IMR-90 (cell line): Measurements from ENCODE around the gene TMEM117. TPM values are rescaled to one million over a fixed set of nuclear protein-coding genes. Genes with fewer than 3 reads are reported as not detected.

ENCODE experiments used
- ATAC-seq: fragments of 200-7000 bp; cut with Tn5 transposase; 2 replicates; pipeline ENCODE4 v1.9.1; 2020; ENCODE audit warnings: low read depth, mild to moderate bottlenecking, moderate library complexity
- BruUV-seq: library from RNA; stranded (reverse); fragments of 400-500 nt; replicated peaks from 2 replicates; lab custom pipeline; 2021; lab: Mats Ljungman, UMichigan
- CTCF ChIA-PET: fragments of 300-600 bp; formaldehyde crosslinking; extraction: SDS; loops from one replicate; lab custom pipeline; 2021; ENCODE audit warnings: antibody characterized with exemption; lab: Yijun Ruan, JAX
- POLR2A ChIA-PET: fragments of 300-600 bp; sonication (Branson Sonifier 250); formaldehyde crosslinking; loops from one replicate; lab custom pipeline; 2022; ENCODE audit warnings: antibody characterized with exemption; ENCODE audit not compliant: unreplicated experiment; lab: Charles Lee
- DNase-seq: peaks from one replicate; pipeline ENCODE4 v3.0.0; 2013
- H2AFZ ChIP-seq: replicated peaks from 2 replicates; pipeline ENCODE3; 2013; ENCODE audit warnings: low read length, mild to moderate bottlenecking; ENCODE audit not compliant: poor library complexity
- H2AK5ac ChIP-seq: 2 replicates; pipeline ENCODE4 v1.6.1; 2013; ENCODE audit warnings: low read depth, low read length, inconsistent platforms
- H2AK9ac ChIP-seq: replicated peaks from 2 replicates; pipeline ENCODE3; 2013; ENCODE audit warnings: mild to moderate bottlenecking, low read depth, low read length, moderate library complexity; ENCODE audit not compliant: poor library complexity
- H2BK120ac ChIP-seq: 2 replicates; pipeline ENCODE4 v1.6.1; 2013; ENCODE audit warnings: low read depth, low read length, inconsistent platforms
- H2BK15ac ChIP-seq: 3 replicates; pipeline ENCODE4 v1.6.1; 2013; ENCODE audit warnings: low read depth, low read length, inconsistent platforms
- H2BK20ac ChIP-seq: 2 replicates; pipeline ENCODE4 v1.6.1; 2013; ENCODE audit warnings: low read depth, mild to moderate bottlenecking, inconsistent platforms, low read length, moderate library complexity
- H2BK5ac ChIP-seq: 2 replicates; pipeline ENCODE4 v1.6.1; 2013; ENCODE audit warnings: mild to moderate bottlenecking, low read depth, low read length, inconsistent platforms; ENCODE audit not compliant: poor library complexity, severe bottlenecking
- H3K14ac ChIP-seq: replicated peaks from 2 replicates; pipeline ENCODE4 v1.6.1; 2013; ENCODE audit warnings: low read depth, low read length, inconsistent platforms
- H3K18ac ChIP-seq: 2 replicates; pipeline ENCODE4 v1.6.1; 2013; ENCODE audit warnings: low read depth, low read length, control low read depth
- H3K23ac ChIP-seq: 2 replicates; pipeline ENCODE4 v1.6.1; 2013; ENCODE audit warnings: low read depth, low read length, inconsistent platforms
- H3K27ac ChIP-seq: 2 replicates; pipeline ENCODE4 v1.5.1; 2013; ENCODE audit warnings: mild to moderate bottlenecking, control low read depth, low read length; ENCODE audit not compliant: insufficient read depth
- H3K27me3 ChIP-seq: 2 replicates; pipeline ENCODE4 v1.6.1; 2013; ENCODE audit warnings: low read length; ENCODE audit not compliant: control insufficient read depth, insufficient read depth
- H3K36me3 ChIP-seq: 2 replicates; pipeline ENCODE4 v1.6.1; 2013; ENCODE audit warnings: low read length, mixed read lengths; ENCODE audit not compliant: control insufficient read depth, insufficient read depth
- H3K4ac ChIP-seq: 2 replicates; pipeline ENCODE4 v1.6.1; 2013; ENCODE audit warnings: low read depth, low read length, inconsistent platforms
- H3K4me1 ChIP-seq: 2 replicates; pipeline ENCODE4 v1.6.1; 2013; ENCODE audit warnings: low read length, mixed read lengths; ENCODE audit not compliant: control insufficient read depth, insufficient read depth
- H3K4me2 ChIP-seq: 2 replicates; pipeline ENCODE4 v1.6.1; 2013; ENCODE audit warnings: low read depth, mild to moderate bottlenecking, control low read depth, low read length, moderate library complexity
- H3K4me3 ChIP-seq: 2 replicates; pipeline ENCODE4 v1.5.1; 2013; ENCODE audit warnings: low read depth, mild to moderate bottlenecking, control low read depth, low read length, moderate library complexity; ENCODE audit not compliant: insufficient read depth
- H3K56ac ChIP-seq: 2 replicates; pipeline ENCODE4 v1.6.1; 2013; ENCODE audit warnings: low read length, inconsistent platforms; ENCODE audit not compliant: insufficient read depth; ENCODE audit errors: extremely low read depth
- H3K79me1 ChIP-seq, 2 experiments: 2 replicates each; pipeline ENCODE4 v1.6.1; 2013; ENCODE audit warnings: low read length in 2 of 2, inconsistent platforms in 1 of 2, low read depth in 1 of 2
- H3K9ac ChIP-seq: 2 replicates; pipeline ENCODE4 v1.6.1; 2013; ENCODE audit warnings: low read depth, low read length, control low read depth
- H3K9me1 ChIP-seq: 2 replicates; pipeline ENCODE4 v1.6.1; 2013; ENCODE audit warnings: low read length, inconsistent platforms; ENCODE audit not compliant: insufficient read depth
- H3K9me3 ChIP-seq: 2 replicates; pipeline ENCODE4 v1.6.1; 2013; ENCODE audit warnings: low read length; ENCODE audit not compliant: control insufficient read depth, insufficient read depth
- H4K20me1 ChIP-seq: 2 replicates; pipeline ENCODE4 v1.6.1; 2013; ENCODE audit warnings: low read length, inconsistent platforms; ENCODE audit not compliant: insufficient read depth
- H4K5ac ChIP-seq: 2 replicates; pipeline ENCODE4 v1.6.1; 2013; ENCODE audit warnings: mild to moderate bottlenecking, low read depth, low read length, control low read depth
- H4K8ac ChIP-seq, 2 experiments: 2 replicates each; pipeline ENCODE4 v1.6.1; 2013; ENCODE audit warnings: low read depth in 2 of 2, low read length in 2 of 2, control low read depth in 1 of 2, inconsistent platforms in 1 of 2
- H4K91ac ChIP-seq: 2 replicates; pipeline ENCODE4 v1.6.1; 2013; ENCODE audit warnings: low read depth, low read length, inconsistent platforms; ENCODE audit not compliant: insufficient read depth
- CEBPB ChIP-seq: IDR thresholded peaks from 2 replicates; pipeline ENCODE4 v1.6.1; 2012; ENCODE audit warnings: low read depth, low read length, improper control_type of control experiment
- CTCF ChIP-seq: conservative IDR thresholded peaks from 2 replicates; pipeline ENCODE4 v1.5.1; 2012; ENCODE audit warnings: mild to moderate bottlenecking, low read depth, low read length, improper control_type of control experiment
- FOS ChIP-seq: fragments of 150-350 bp; IDR thresholded peaks from 2 replicates; pipeline ENCODE4 v1.6.1; 2016; ENCODE audit warnings: low read depth, low read length
- MAZ ChIP-seq: IDR thresholded peaks from 2 replicates; pipeline ENCODE4 v1.6.1; 2012; ENCODE audit warnings: low read depth, mild to moderate bottlenecking, low read length, improper control_type of control experiment, moderate library complexity, borderline replicate concordance
- POLR2A ChIP-seq: IDR thresholded peaks from 2 replicates; pipeline ENCODE4 v1.6.1; 2012; ENCODE audit warnings: mild to moderate bottlenecking, low read depth, low read length
- RAD21 ChIP-seq: IDR thresholded peaks from 2 replicates; pipeline ENCODE4 v1.6.1; 2012; ENCODE audit warnings: low read length, improper control_type of control experiment
- RCOR1 ChIP-seq: IDR thresholded peaks from 2 replicates; pipeline ENCODE4 v1.6.1; 2012; ENCODE audit warnings: mild to moderate bottlenecking, low read length, improper control_type of control experiment; ENCODE audit not compliant: insufficient replicate concordance
- RFX5 ChIP-seq: IDR thresholded peaks from 2 replicates; pipeline ENCODE4 v1.8.0; 2012; ENCODE audit warnings: low read depth, mild to moderate bottlenecking, low read length, moderate library complexity
- SMC3 ChIP-seq: fragments of 150-350 bp; IDR thresholded peaks from 2 replicates; pipeline ENCODE4 v1.6.1; 2016; ENCODE audit warnings: low read depth, mild to moderate bottlenecking, antibody characterized with exemption, low read length, moderate library complexity
- WGBS, 2 experiments: methylation state at CpG; one replicate each; pipeline versions ENCODE4 v1.1.5 to v1.1.7; 2013; ENCODE audit warnings: missing lambda C conversion rate in 2 of 2; ENCODE audit not compliant: insufficient read length in 1 of 2; ENCODE audit errors: extremely low coverage in 2 of 2; 5-methylcytosine and 5-hydroxymethylcytosine counted together
- dilution Hi-C: fragments of 300-500 bp; cut with HindIII; formaldehyde crosslinking; loops from one replicate; pipeline ENCODE4 v1.14.3; 2018; ENCODE audit warnings: low sequenced_read_pairs; ENCODE audit not compliant: unreplicated experiment
- in situ Hi-C: fragments of 300-500 bp; cut with MboI; formaldehyde crosslinking; loops from 3 replicates; pipeline ENCODE4 v1.14.3; 2019; ENCODE audit warnings: low sequenced_read_pairs, inconsistent platforms, mixed read lengths
- intact Hi-C: fragments of 100-400 bp; cut with micrococcal nuclease; formaldehyde crosslinking; loops from 2 replicates; pipeline ENCODE4 v1.10.0; 2022
- polyA plus RNA-seq, 3 experiments: library from polyadenylated mRNA; depleted of rRNA; stranded (reverse); fragments of >200 nt; gene quantifications; 2 replicates each; pipeline ENCODE4 v1.2.3, GENCODE V29; 2012; ENCODE audit warnings: low replicate concordance in 1 of 3
- total RNA-seq: library from RNA; depleted of rRNA; stranded (reverse); fragments of >200 nt; gene quantifications from 2 replicates; pipeline ENCODE4 v1.2.3, GENCODE V29; 2012

TMEM117 gene
- total and polyA plus RNA-seq, 2 of the 4 experiments (the other 2 are of a cell fraction) = 8.7 to 21.0 TPM

GRCh38 chr12:44307506-44308168 is 471.8 kb downstream of the TMEM117 start:
- Histone ChIP-seq H3K4me3 (no peak overlapping the region), H3K4me2 (no peak overlapping the region), H3K14ac (no peak overlapping the region), H3K9ac (no peak overlapping the region), H2AK5ac (no peak overlapping the region), H3K18ac (no peak overlapping the region), H3K79me1 (no peaks in the 10 kb centered on the region), H3K56ac (no peak overlapping the region), H3K4ac (no peak overlapping the region), H4K20me1 (no peaks in the 10 kb centered on the region), H2BK20ac (no peak overlapping the region), H3K36me3 (no peaks in the 10 kb centered on the region), H2BK120ac (no peak overlapping the region), H2BK5ac (no peak overlapping the region), H3K4me1 (no peaks in the 10 kb centered on the region), H3K9me1 (no peaks in the 10 kb centered on the region; the same call in 1 of the 2 replicates), H3K27ac (no peak overlapping the region), H4K8ac (no peak overlapping the region), H3K9me3 (no peaks in the 10 kb centered on the region), H3K27me3 (no peaks in the 10 kb centered on the region), H2AFZ (no peak overlapping the region), H2BK15ac (no peak overlapping the region), H4K91ac (no peak overlapping the region), H4K5ac (no peak overlapping the region), H3K23ac (no peak overlapping the region), H2AK9ac (no peak overlapping the region)
- no peak for TF ChIP-seq CEBPB
- no peak for TF ChIP-seq CTCF
- TF ChIP-seq POLR2A = no peak
- TF ChIP-seq FOS = no peak
- TF ChIP-seq RCOR1 = no peak
- TF ChIP-seq RFX5 = no peak
- no peak for TF ChIP-seq RAD21
- no peak for TF ChIP-seq SMC3
- no peak for TF ChIP-seq MAZ
- ChIA-PET CTCF (no interaction called here), POLR2A (no interaction called here)
- in situ Hi-C loops (no loop called here), dilution Hi-C loops (no loop called here), intact Hi-C loops (no loop called here)
- no peak for DNase-seq
- WGBS, 2 experiments = 100% methylated on average over 1 to 2 of the region's 7 CpGs
- no TSS peak for BruUV-seq
- no peak for ATAC-seq
